Naive thymus-derived CD4-positive, alpha-beta T cell (primary cell): ENCODE measurements around the gene SNX13. TPM values are rescaled to one million over a fixed set of nuclear protein-coding genes. Genes with fewer than 3 reads are reported as not detected.
"Not testable (repeated sequence)": the region's sequence is repeated elsewhere in the genome, so short reads cannot be mapped to it uniquely, and the experiment has no call there.

Source experiments
- ATAC-seq: fragments of 150-1000 bp; cut with Tn5 transposase; 2 replicates; pipeline ENCODE4 v1.10.0; 2021; ENCODE audit warnings: mild to moderate bottlenecking, moderate library complexity
- CTCF ChIA-PET: fragments of 350-600 bp; sonication (Branson Sonifier 250); formaldehyde crosslinking; loops from one replicate; lab custom pipeline; 2021; ENCODE audit warnings: antibody characterized with exemption; lab: Charles Lee
- POLR2A ChIA-PET: fragments of 350-600 bp; sonication (Branson Sonifier 250); formaldehyde crosslinking; loops from one replicate; lab custom pipeline; 2021; ENCODE audit warnings: antibody characterized with exemption, inconsistent platforms; lab: Charles Lee
- DNase-seq, 9 donors: peaks; one replicate each; pipeline versions ENCODE4 v3.0.0 to v3.0.0-alpha.2; 2020 to 2022; ENCODE audit warnings: mixed read lengths in 1 of 9
- H3K27ac ChIP-seq: one replicate; pipeline ENCODE4 v1.7.0; 2013; ENCODE audit warnings: mild to moderate bottlenecking, low read depth, low read length, moderate library complexity
- H3K27me3 ChIP-seq, 2 donors: one replicate each; pipeline ENCODE4 v1.7.0; 2013; ENCODE audit warnings: low read length in 2 of 2, mild to moderate bottlenecking in 2 of 2, moderate library complexity in 2 of 2; ENCODE audit not compliant: control insufficient read depth in 2 of 2, insufficient read depth in 2 of 2
- H3K36me3 ChIP-seq, 3 experiments: 1 replicate in 2 of 3; 2 replicates in 1 of 3; pipeline ENCODE4 v1.7.0; 2013; ENCODE audit warnings: low read length in 3 of 3, mild to moderate bottlenecking in 3 of 3, moderate library complexity in 1 of 3; ENCODE audit not compliant: insufficient read depth in 3 of 3, control insufficient read depth in 2 of 3
- H3K4me1 ChIP-seq, 2 donors: one replicate each; pipeline ENCODE4 v1.7.0; 2013; ENCODE audit warnings: low read length in 2 of 2, mild to moderate bottlenecking in 2 of 2, moderate library complexity in 1 of 2; ENCODE audit not compliant: control insufficient read depth in 2 of 2, insufficient read depth in 2 of 2
- H3K4me3 ChIP-seq: 2 replicates; pipeline ENCODE4 v1.7.0; 2013; ENCODE audit warnings: mild to moderate bottlenecking, low read length
- H3K9me3 ChIP-seq, 3 experiments: 1 replicate in 2 of 3; 2 replicates in 1 of 3; pipeline ENCODE4 v1.7.0; 2013; ENCODE audit warnings: low read length in 3 of 3; ENCODE audit not compliant: control insufficient read depth in 2 of 3
- H3K27ac Mint-ChIP-seq, 9 donors: one replicate each; pipeline ENCODE4 v1.8.0; 2020 to 2022; ENCODE audit warnings: mixed read lengths in 9 of 9, mild to moderate bottlenecking in 8 of 9, moderate library complexity in 5 of 9, inconsistent platforms in 2 of 9
- H3K27me3 Mint-ChIP-seq, 5 donors: one replicate each; pipeline ENCODE4 v1.8.0; 2021 to 2022; ENCODE audit warnings: mixed read lengths in 5 of 5, mild to moderate bottlenecking in 1 of 5
- H3K36me3 Mint-ChIP-seq, 5 donors: one replicate each; pipeline ENCODE4 v1.8.0; 2020 to 2022; ENCODE audit warnings: mixed read lengths in 5 of 5, mild to moderate bottlenecking in 3 of 5, inconsistent platforms in 1 of 5
- H3K4me1 Mint-ChIP-seq, 7 donors: one replicate each; pipeline ENCODE4 v1.8.0; 2020 to 2022; ENCODE audit warnings: mixed read lengths in 7 of 7, mild to moderate bottlenecking in 3 of 7, inconsistent platforms in 1 of 7
- H3K4me3 Mint-ChIP-seq, 10 donors: one replicate each; pipeline ENCODE4 v1.8.0; 2020 to 2022; ENCODE audit warnings: mild to moderate bottlenecking in 10 of 10, mixed read lengths in 10 of 10, moderate library complexity in 6 of 10, inconsistent platforms in 2 of 10
- H3K9me3 Mint-ChIP-seq, 11 donors: one replicate each; pipeline ENCODE4 v1.8.0; 2020 to 2022; ENCODE audit warnings: mixed read lengths in 11 of 11, mild to moderate bottlenecking in 4 of 11, inconsistent platforms in 1 of 11, moderate library complexity in 1 of 11
- intact Hi-C, 2 donors: fragments of 100-400 bp; cut with micrococcal nuclease; formaldehyde crosslinking; loops; one replicate each; pipeline ENCODE4 v1.15.1; 2023
- polyA plus RNA-seq, 2 donors: library from polyadenylated mRNA; unstranded; fragments of 300-500 nt; fragmentation: Illumina TruSeq; gene quantifications; one replicate each; pipeline ENCODE4 v1.2.3, GENCODE V29; 2021
- total RNA-seq, 6 experiments: library from RNA in 5 of 6; stranded (reverse) in 5 of 6; gene quantifications; 1 replicate in 5 of 6; 2 replicates in 1 of 6; pipeline ENCODE4 v1.2.3 and lab custom pipeline; 2021 to 2026

Gene SNX13
- total and polyA plus RNA-seq, 7 experiments from 2014 or later: 10.4 to 40.9 (median 28.5) TPM

DNA sequence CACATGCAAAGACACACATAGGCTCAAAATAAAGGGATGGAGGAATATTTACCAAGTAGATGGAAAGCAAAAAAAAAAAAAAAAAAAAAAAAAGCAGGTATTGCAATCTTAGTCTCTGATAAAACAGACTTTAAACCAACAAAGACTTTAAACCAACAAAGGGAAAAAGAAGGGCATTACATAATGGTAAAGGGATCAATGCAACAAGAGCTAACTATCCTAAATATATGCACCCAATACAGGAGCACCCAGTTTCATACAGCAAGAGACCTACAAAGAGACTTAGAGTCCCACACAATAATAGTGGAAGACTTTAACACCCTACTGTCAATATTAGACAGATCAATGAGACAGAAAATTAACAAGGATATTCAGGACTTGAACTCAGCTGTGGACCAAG lies 131.1 kb downstream of the SNX13 start:
- ATAC-seq, POLR2A ChIA-PET, H3K4me3 ChIP-seq, H3K36me3 ChIP-seq, CTCF ChIA-PET, H3K9me3 ChIP-seq, H3K4me3 Mint-ChIP-seq, H3K4me1 ChIP-seq, H3K27me3 ChIP-seq, DNase-seq, intact Hi-C loops, H3K27ac Mint-ChIP-seq, H3K27ac ChIP-seq, H3K27me3 Mint-ChIP-seq: not testable (repeated sequence)
- Mint-ChIP-seq H3K36me3 (peaks cover 12 to 80% (median 64%) of the 10 kb centered on the region in 5 donors), H3K4me1 (peaks cover 4 to 35% (median 11%) of the 10 kb centered on the region in 7 donors), H3K9me3 (peaks cover 0 to 19% (median 10%) of the 10 kb centered on the region in 11 donors)

DNA sequence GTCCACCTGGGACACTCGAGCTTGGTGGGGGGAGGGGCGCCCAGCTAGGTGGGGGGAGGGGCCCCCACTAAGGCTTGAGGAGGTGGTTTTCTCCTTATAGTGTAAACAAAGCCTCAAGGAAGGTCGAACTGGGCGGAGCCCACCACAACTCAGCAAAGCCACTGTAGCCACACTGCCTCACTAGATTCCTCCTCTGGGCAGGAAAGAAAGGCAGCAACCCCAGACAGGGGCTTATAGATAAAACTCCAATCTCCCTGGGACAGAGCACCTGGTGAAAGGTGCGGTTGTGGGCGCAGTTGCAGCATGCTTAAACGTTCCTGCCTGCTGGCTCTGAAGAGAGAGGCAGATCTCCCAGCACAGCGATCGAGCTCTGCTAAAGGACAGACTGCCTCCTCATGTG lies 133.1 kb downstream of the SNX13 start:
- ATAC-seq (no peak), DNase-seq (no peak)
- Mint-ChIP-seq H3K27ac (peak overlapping the region in 3 of 9 donors; percentile 6 to 53 (median 8)), H3K4me3 (no peak overlapping the region), H3K27me3 (no peaks in the 10 kb centered on the region), H3K4me1 (peaks cover 4 to 35% (median 11%) of the 10 kb centered on the region in 7 donors), H3K9me3 (peaks cover 0 to 13% (median 5%) of the 10 kb centered on the region in 11 donors), H3K36me3 (peaks cover 11 to 78% (median 60%) of the 10 kb centered on the region in 5 donors)
- ChIA-PET CTCF (no interaction called here), POLR2A (no interaction called here)
- Histone ChIP-seq H3K27ac (no peak overlapping the region), H3K4me3 (no peak overlapping the region), H3K27me3 (no peaks in the 10 kb centered on the region), H3K36me3 (peaks cover 0 to 14% (median 0%) of the 10 kb centered on the region in 3 experiments), H3K9me3 (no peaks in the 10 kb centered on the region), H3K4me1 (no peaks in the 10 kb centered on the region)
- intact Hi-C loops: no loop called here

DNA sequence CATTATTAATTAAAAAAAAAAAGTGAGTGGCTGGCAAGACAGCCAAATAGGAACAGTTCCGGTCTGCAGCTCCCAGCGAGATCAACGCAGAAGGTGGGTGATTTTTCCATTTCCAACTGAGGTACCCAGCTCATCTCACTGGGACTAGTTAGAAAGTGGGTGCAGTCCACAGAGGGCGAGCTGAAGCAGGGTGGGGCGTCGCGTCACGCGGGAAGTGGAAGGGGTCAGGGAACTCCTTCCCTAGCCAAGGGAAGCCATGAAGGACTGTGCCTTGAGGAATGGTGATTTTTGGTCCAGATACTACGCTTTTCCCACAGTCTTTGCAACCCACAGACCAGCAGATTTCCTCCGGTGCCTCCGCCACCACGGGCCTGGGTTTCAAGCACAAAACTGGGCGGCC lies 133.7 kb downstream of the SNX13 start:
- Mint-ChIP-seq H3K27me3 (no peaks in the 10 kb centered on the region), H3K27ac (no peak overlapping the region), H3K4me1 (peaks cover 4 to 35% (median 11%) of the 10 kb centered on the region in 7 donors), H3K36me3 (peaks cover 6 to 77% (median 58%) of the 10 kb centered on the region in 5 donors), H3K4me3 (no peak overlapping the region), H3K9me3 (peaks cover 0 to 7% (median 3%) of the 10 kb centered on the region in 11 donors)
- ChIA-PET CTCF (interaction anchor here (0.6 kb wide), 1 partner anchor 35 kb away, joined by 3 read pairs; no protein-coding TSS in a partner anchor), POLR2A (no interaction called here)
- H3K27ac ChIP-seq: no peak overlapping the region
- H3K4me1 ChIP-seq: no peaks in the 10 kb centered on the region
- ATAC-seq: no peak
- intact Hi-C loops: no loop called here
- no peak for DNase-seq
- no peaks in the 10 kb centered on the region for H3K27me3 ChIP-seq
- peaks cover 0 to 19% (median 0%) of the 10 kb centered on the region in 3 experiments for H3K36me3 ChIP-seq
- no peak overlapping the region for H3K4me3 ChIP-seq
- no peaks in the 10 kb centered on the region for H3K9me3 ChIP-seq

DNA sequence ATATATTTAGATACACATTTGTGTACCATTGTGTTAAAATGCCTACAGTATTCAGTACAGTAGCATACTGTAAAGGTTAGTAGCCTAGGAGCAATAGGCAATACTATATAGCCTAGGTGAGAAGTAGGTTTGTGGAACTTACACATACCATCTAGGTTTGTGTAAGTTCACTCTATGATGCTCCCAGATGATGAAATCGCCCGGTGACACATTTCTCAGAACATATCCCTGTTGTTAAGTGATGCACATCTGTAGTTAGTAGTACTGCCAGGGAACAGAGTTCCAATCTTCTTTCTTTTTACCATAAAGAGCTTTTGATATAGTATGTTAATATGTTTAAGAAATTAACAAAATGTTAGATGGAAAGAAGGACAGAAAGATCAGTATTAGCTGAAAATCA lies 138.2 kb downstream of the SNX13 start:
- H3K4me1 Mint-ChIP-seq: peaks cover 0 to 5% (median 0%) of the 10 kb centered on the region in 7 donors
- Histone ChIP-seq H3K27me3 (no peaks in the 10 kb centered on the region), H3K4me3 (no peak overlapping the region), H3K27ac (no peak overlapping the region), H3K4me1 (no peaks in the 10 kb centered on the region), H3K9me3 (no peaks in the 10 kb centered on the region), H3K36me3 (peaks cover 0 to 43% (median 5%) of the 10 kb centered on the region in 3 experiments)
- peaks cover 12 to 74% (median 50%) of the 10 kb centered on the region in 5 donors for H3K36me3 Mint-ChIP-seq
- H3K4me3 Mint-ChIP-seq: no peak overlapping the region
- no peak for DNase-seq
- H3K27me3 Mint-ChIP-seq: no peaks in the 10 kb centered on the region
- H3K27ac Mint-ChIP-seq: no peak overlapping the region
- CTCF ChIA-PET: no interaction called here
- intact Hi-C loops: no loop called here
- H3K9me3 Mint-ChIP-seq: no peaks in the 10 kb centered on the region
- POLR2A ChIA-PET: no interaction called here
- no peak for ATAC-seq

DNA sequence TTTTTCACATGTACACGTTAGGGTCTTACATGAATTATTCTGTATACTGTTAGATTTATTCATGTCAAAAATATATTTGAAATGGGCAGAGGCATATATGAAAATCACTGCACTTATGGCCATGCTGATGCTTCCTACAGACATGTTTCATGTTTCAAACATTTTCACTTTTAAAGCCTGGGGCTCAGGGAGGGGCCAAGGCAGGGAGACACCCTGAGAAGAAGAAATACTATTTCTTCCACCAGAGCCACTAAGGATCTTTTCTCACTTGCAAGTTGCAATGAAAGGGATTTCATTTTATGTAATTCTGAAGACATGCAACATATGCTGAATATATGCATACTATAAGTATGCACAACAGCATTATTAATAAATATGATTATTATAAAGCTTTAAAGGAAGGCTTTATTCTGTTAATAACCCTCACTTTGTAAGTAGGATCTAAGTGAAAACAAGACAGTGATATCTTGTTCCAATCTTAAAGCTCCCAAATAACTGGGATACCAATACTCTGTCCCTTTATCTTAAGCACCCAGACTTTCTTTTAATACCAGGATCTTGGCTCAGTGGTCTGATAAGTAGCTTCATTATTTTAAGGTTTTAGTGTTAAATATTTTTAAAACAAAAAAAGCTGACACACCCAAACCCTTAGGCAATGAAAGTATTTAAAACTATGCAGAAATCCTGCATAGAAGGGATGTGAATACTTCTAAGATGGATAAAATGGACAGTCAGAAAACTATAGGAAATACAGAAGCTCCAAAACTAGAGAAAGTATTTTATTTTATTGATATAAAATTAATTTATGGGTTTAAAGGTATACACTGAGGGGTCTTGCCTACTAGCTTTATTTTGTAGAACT lies 148.0 kb downstream of the SNX13 start:
- DNase-seq (no peak), ATAC-seq (no peak)
- Histone ChIP-seq H3K27ac (no peak overlapping the region), H3K4me3 (no peak overlapping the region), H3K4me1 (no peaks in the 10 kb centered on the region), H3K27me3 (no peaks in the 10 kb centered on the region), H3K36me3 (peaks cover 0 to 12% (median 6%) of the 10 kb centered on the region in 3 experiments), H3K9me3 (no peaks in the 10 kb centered on the region)
- Mint-ChIP-seq H3K27ac (peak overlapping the region in 1 of 9 donors; percentile 30), H3K4me3 (no peak overlapping the region), H3K27me3 (no peaks in the 10 kb centered on the region), H3K4me1 (peaks cover 0 to 2% (median 0%) of the 10 kb centered on the region in 7 donors), H3K9me3 (no peaks in the 10 kb centered on the region), H3K36me3 (peaks cover 7 to 31% (median 12%) of the 10 kb centered on the region in 5 donors)
- intact Hi-C loops: no loop called here
- POLR2A ChIA-PET: no interaction called here
- CTCF ChIA-PET: no interaction called here

DNA sequence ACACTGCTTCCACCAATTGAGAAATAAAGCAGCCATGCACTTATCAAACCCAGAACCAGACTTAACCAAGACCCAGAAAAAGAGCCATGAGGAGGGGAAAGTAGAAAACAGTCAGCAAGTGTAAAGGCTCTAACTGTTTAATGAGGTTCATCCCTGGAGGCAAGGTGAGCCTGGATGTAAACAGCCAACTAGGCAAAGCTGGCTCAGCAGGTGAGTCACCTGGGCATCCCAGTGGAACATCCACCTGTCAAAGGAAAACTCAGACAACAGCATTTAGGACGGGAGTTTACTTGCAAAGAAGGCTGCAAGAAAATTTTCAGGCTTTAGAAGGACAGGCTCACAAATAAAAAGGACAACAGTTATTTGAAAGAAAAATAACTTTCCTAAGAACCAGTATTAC lies 153.0 kb downstream of the SNX13 start:
- Histone ChIP-seq H3K36me3 (no peaks in the 10 kb centered on the region), H3K4me1 (no peaks in the 10 kb centered on the region), H3K9me3 (no peaks in the 10 kb centered on the region), H3K27ac (no peak overlapping the region), H3K27me3 (no peaks in the 10 kb centered on the region), H3K4me3 (no peak overlapping the region)
- Mint-ChIP-seq H3K4me1 (no peaks in the 10 kb centered on the region), H3K4me3 (no peak overlapping the region), H3K27ac (peak overlapping the region in 2 of 9 donors; percentile 55 to 56), H3K36me3 (peaks cover 0 to 8% (median 0%) of the 10 kb centered on the region in 5 donors), H3K9me3 (no peaks in the 10 kb centered on the region), H3K27me3 (no peaks in the 10 kb centered on the region)
- DNase-seq (no peak), ATAC-seq (no peak)
- POLR2A ChIA-PET: no interaction called here
- CTCF ChIA-PET: no interaction called here
- intact Hi-C loops: no loop called here
